ENCODE data around the gene SIRT2.
A peak's percentile ranks its signal among the peaks of the same experiment; 100 is the strongest.

DNA sequence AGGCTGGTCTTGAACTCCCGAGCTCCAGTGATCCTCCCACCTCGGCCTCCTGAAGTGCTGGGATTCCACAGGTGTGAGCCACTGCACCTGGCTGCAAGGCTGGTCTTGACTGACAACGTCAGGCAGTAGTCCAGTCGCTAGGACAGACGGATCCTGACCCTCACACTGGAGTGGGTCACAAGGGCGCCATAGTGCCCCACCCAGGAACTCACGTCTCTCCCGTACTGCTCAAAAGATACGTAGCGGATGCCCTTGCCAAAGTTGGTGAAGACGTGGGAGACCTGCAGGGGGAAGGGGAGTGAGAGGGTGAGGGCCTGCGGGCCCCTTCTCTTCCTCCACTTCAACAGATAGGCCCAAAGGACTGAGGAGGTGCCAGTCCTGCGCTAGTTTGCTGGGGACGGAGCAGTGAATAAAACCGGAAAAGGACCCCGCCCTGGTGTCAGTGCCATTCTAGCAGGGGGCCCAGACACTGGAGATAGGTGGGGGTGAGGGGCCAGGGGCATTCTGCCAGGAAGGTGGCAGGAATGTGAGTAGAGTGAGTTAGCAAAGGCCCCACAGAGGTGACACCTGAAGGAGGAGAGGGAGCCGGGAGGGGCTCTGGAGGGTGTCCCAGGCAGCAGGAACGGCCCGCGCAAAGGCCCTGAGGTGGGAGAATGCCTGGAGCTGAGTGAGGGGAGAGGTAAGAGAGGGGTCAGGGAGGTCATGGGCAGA is 43.2 kb upstream of the SIRT2 start:
- TF ChIP-seq CTCF (IDR thresholded peaks at IDR 0.05) (no peak), REST (IDR thresholded peaks at IDR 0.05; ENCODE audit: insufficient read depth in 1 of 2, low read depth in 2 of 2, low read length in 1 of 2) (0 out of 4 replicates have a peak, but pooled peaks of 1 of the 2 experiments have one; percentile 47), POLR2AphosphoS5 (IDR thresholded peaks at IDR 0.05; ENCODE audit: low read depth, low read length) (peak; percentile 8; the same call in 1 of the 2 replicates), TCF7L2 (IDR thresholded peaks at IDR 0.05; ENCODE audit: low read depth, low read length) (no peak), SIN3A (IDR thresholded peaks at IDR 0.05; ENCODE audit: borderline replicate concordance, insufficient read depth, low read depth, low read length) (no peak)

Measured in Panc1 (cell line).